T-cell (primary cell): ENCODE results near the gene EYA3. TPM values are rescaled to one million over a fixed set of nuclear protein-coding genes. Genes with fewer than 3 reads are reported as not detected.

Source experiments
- ATAC-seq, 4 experiments: fragments of 200-7000 bp in 3 of 4; fragments of 150-1000 bp in 1 of 4; cut with Tn5 transposase; replicated peaks in 1 of 4; 1 replicate in 3 of 4; 2 replicates in 1 of 4; pipeline ENCODE4 v1.10.0; 2021; ENCODE audit warnings: moderate library complexity in 3 of 4, mild to moderate bottlenecking in 2 of 4, moderate number of reproducible peaks in 1 of 4
- CTCF ChIA-PET, 2 donors: fragments of 300-600 bp; sonication (Branson Sonifier 250); formaldehyde crosslinking; loops; one replicate each; lab custom pipeline; 2022; ENCODE audit warnings: antibody characterized with exemption in 2 of 2; lab: Charles Lee
- POLR2A ChIA-PET, 2 donors: fragments of 300-600 bp; sonication (Branson Sonifier 250); formaldehyde crosslinking; loops; one replicate each; lab custom pipeline; 2022; ENCODE audit warnings: antibody characterized with exemption in 2 of 2; lab: Charles Lee
- DNase-seq, 35 experiments: peaks; one replicate each; pipeline versions ENCODE4 v3.0.0 to v3.0.0-alpha.2; 2013 to 2023
- H3K27ac ChIP-seq: one replicate; pipeline ENCODE4 v1.5.1; 2013; ENCODE audit warnings: low read length
- H3K27me3 ChIP-seq, 2 experiments: replicated peaks in 1 of 2; 1 replicate in 1 of 2; 2 replicates in 1 of 2; pipeline versions ENCODE4 v1.6.1 to v1.7.0; 2013; ENCODE audit warnings: low read length in 1 of 2, mixed read lengths in 1 of 2; ENCODE audit not compliant: control insufficient read depth in 2 of 2, insufficient read depth in 2 of 2; ENCODE audit errors: extremely low read depth in 1 of 2
- H3K36me3 ChIP-seq, 2 donors: 1 replicate in 1 of 2; 2 replicates in 1 of 2; pipeline versions ENCODE4 v1.6.1 to v1.7.0; 2013; ENCODE audit warnings: low read length in 1 of 2; ENCODE audit not compliant: control insufficient read depth in 2 of 2, insufficient read depth in 1 of 2; ENCODE audit errors: extremely low read depth in 1 of 2
- H3K4me1 ChIP-seq, 2 experiments: 1 replicate in 1 of 2; 2 replicates in 1 of 2; pipeline versions ENCODE4 v1.6.1 to v1.7.0; 2013; ENCODE audit warnings: low read length in 2 of 2, mixed read lengths in 1 of 2; ENCODE audit not compliant: insufficient read depth in 2 of 2, control insufficient read depth in 1 of 2; ENCODE audit errors: extremely low read depth in 1 of 2
- H3K4me3 ChIP-seq, 2 donors: 1 replicate in 1 of 2; 2 replicates in 1 of 2; pipeline versions ENCODE4 v1.5.1 to v1.7.0; 2013; ENCODE audit warnings: mild to moderate bottlenecking in 2 of 2, low read length in 1 of 2, moderate library complexity in 1 of 2; ENCODE audit not compliant: control insufficient read depth in 1 of 2; ENCODE audit errors: extremely low read depth in 1 of 2
- H3K9me3 ChIP-seq: 2 replicates; pipeline ENCODE4 v1.7.0; 2013
- H3K27ac Mint-ChIP-seq, 2 donors: one replicate each; pipeline ENCODE4 v1.8.0; 2020 to 2021; ENCODE audit warnings: mild to moderate bottlenecking in 2 of 2, mixed read lengths in 2 of 2
- H3K27me3 Mint-ChIP-seq, 2 donors: one replicate each; pipeline ENCODE4 v1.8.0; 2021 to 2022; ENCODE audit warnings: mixed read lengths in 2 of 2
- H3K36me3 Mint-ChIP-seq: one replicate; pipeline ENCODE4 v1.8.0; 2021; ENCODE audit warnings: mixed read lengths
- H3K4me1 Mint-ChIP-seq, 3 donors: one replicate each; pipeline ENCODE4 v1.8.0; 2020 to 2022; ENCODE audit warnings: mixed read lengths in 3 of 3, mild to moderate bottlenecking in 1 of 3
- H3K4me3 Mint-ChIP-seq, 3 donors: one replicate each; pipeline ENCODE4 v1.8.0; 2020 to 2022; ENCODE audit warnings: mild to moderate bottlenecking in 3 of 3, mixed read lengths in 3 of 3, moderate library complexity in 3 of 3
- H3K9me3 Mint-ChIP-seq, 3 donors: one replicate each; pipeline ENCODE4 v1.8.0; 2020 to 2022; ENCODE audit warnings: mixed read lengths in 3 of 3
- WGBS: methylation state at CpG from one replicate; pipeline ENCODE4 v1.1.5; 2013; ENCODE audit warnings: missing lambda C conversion rate; ENCODE audit not compliant: insufficient coverage; 5-methylcytosine and 5-hydroxymethylcytosine counted together
- total RNA-seq, 35 experiments: library from RNA in 6 of 35; stranded (reverse) in 6 of 35; fragments of 120-200 nt in 1 of 35; gene quantifications; one replicate each; pipeline versions ENCODE4 v1.2.1 to v1.2.4 and lab custom pipeline; 2013 to 2026

The EYA3 gene
- total RNA-seq, 5 donors from 2014 or later (not counting 1 experiment from before 2014, with no cell fraction given): 15.0 to 20.2 (median 16.7) TPM

DNA sequence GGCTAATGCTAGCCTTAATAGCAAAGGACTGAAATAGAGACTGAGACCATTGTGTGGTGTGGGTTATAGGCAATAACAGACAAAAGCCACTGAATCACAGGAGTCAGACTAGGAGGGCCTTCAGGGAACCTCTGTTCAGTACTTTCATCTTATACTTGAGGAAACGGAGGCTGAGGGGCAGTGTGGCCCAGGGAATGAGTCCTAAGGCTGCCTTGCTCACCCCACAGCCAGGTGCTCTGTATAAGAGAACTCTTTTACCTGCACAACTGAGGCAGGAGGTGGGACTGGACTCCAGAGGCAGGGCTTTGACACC, 150.9 kb downstream of the EYA3 start:
- Mint-ChIP-seq H3K4me3 (no peak overlapping the region), H3K9me3 (no peaks in the 10 kb centered on the region), H3K36me3 (no peaks in the 10 kb centered on the region), H3K27me3 (peaks cover 9 to 14% of the 10 kb centered on the region in 2 donors), H3K27ac (no peak overlapping the region), H3K4me1 (peaks cover 16 to 37% (median 33%) of the 10 kb centered on the region in 3 donors)
- WGBS: no CpG with 5 or more reads among the region's 1 CpG
- DNase-seq: no peak
- H3K27me3 ChIP-seq: peaks cover 0 to 18% of the 10 kb centered on the region in 2 experiments
- no peak overlapping the region for H3K4me3 ChIP-seq
- ChIA-PET CTCF (interaction anchor here in 1 of 2 donors (0.9 kb wide), 1 partner anchor 50 kb away, joined by 3 read pairs; no protein-coding TSS in a partner anchor), POLR2A (interaction anchor here in 1 of 2 donors (0.5 kb wide), 1 partner anchor 90 kb away, joined by 3 read pairs; no protein-coding TSS in a partner anchor)
- peaks cover 2 to 20% of the 10 kb centered on the region in 2 experiments for H3K4me1 ChIP-seq
- H3K27ac ChIP-seq: no peak overlapping the region
- no peaks in the 10 kb centered on the region for H3K9me3 ChIP-seq
- ATAC-seq: no peak
- H3K36me3 ChIP-seq: no peaks in the 10 kb centered on the region

DNA sequence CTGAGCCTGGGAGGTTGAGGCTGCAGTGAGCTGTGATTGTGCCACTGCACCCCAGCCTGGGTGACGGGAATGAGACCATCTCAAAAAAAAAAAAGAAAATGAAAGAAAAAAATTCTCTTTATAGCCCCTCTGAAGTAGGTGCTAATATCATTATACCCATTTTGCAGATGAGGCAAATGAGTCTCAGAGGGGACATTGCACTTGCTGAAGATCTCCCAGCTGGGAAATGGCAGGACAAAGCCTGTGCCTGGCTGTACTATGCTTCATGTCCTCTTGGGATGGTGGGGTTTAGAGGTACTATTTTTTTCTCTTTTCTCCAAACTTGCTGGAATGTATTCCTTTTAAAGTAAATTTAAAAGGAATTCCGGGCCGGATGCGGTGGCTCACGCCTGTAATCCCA, 152.0 kb downstream of the EYA3 start:
- no CpG with 5 or more reads among the region's 5 CpGs for WGBS
- ATAC-seq: no peak
- POLR2A ChIA-PET: no interaction called here

DNA sequence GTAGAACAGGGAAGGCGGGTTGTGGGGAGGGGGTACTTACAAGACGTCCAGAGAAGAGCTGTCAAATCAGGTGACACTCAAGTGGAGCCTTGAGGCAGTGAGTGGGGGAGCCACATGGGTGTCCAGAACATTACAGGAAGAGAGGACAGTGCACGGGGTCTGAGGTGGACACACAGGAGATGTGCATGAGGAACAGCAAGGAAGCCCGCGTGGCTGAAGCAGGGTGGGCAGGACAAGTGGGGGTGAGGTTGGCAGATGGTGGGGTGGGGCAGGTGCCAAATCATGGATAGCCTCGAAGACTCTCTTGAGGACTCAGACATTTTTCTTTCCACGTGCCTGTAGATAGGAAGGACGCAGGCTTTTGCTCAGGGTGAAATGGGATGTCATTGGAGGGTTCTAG, 152.7 kb downstream of the EYA3 start:
- H3K4me3 Mint-ChIP-seq: peak overlapping the region in 1 of 3 donors; percentile 54
- H3K4me3 ChIP-seq: no peak overlapping the region
- peaks cover 9 to 14% of the 10 kb centered on the region in 2 donors for H3K27me3 Mint-ChIP-seq

More for the DNA sequence above, 152.0 kb downstream of the EYA3 start:
- no peaks in the 10 kb centered on the region for H3K9me3 ChIP-seq
- H3K9me3 Mint-ChIP-seq: no peaks in the 10 kb centered on the region
- no peaks in the 10 kb centered on the region for H3K36me3 ChIP-seq
- no peak overlapping the region for H3K27ac Mint-ChIP-seq
- H3K4me3 ChIP-seq: no peak overlapping the region
- CTCF ChIA-PET: no interaction called here
- H3K27ac ChIP-seq: no peak overlapping the region
- H3K27me3 Mint-ChIP-seq: peaks cover 9 to 14% of the 10 kb centered on the region in 2 donors
- no peaks in the 10 kb centered on the region for H3K36me3 Mint-ChIP-seq
- H3K4me1 Mint-ChIP-seq: peaks cover 16 to 35% (median 29%) of the 10 kb centered on the region in 3 donors
- H3K4me1 ChIP-seq: peaks cover 2 to 20% of the 10 kb centered on the region in 2 experiments
- DNase-seq: no peak
- peaks cover 0 to 18% of the 10 kb centered on the region in 2 experiments for H3K27me3 ChIP-seq
- no peak overlapping the region for H3K4me3 Mint-ChIP-seq

DNA sequence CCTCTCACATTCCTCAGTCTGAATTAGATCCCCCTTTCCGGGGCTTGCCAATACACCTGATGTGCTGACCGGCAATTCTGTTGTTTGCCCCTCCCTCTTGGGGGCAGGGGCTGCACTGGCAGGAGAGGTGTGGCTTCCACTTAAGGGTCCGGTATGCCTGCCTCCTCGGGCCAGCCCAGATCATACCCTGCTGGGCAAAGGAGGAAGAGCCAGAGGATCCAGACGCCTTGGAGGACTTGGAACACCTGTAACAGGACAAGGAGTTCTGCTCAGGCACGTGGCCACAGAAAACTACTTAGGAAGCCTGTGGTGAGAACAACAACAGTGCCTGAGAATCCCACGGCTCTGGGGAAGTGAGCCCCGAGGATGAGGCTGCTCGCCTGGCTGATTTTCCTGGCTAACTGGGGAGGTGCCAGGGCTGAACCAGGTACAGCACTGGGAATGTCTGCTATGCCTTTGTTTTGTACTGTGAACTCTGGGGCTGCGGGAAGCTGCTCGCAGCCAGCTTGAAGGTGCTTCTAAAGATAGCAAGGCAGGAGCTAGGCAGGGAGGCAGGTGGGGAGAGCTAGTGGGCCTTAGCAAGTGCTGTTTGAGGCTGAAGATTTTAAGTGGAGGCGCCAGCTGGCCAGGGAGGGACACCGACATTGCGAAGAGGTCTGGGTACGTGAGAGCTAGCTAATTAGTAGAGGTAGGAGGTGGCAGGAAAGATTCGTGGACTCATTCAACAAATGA, 153.4 kb downstream of the EYA3 start, which contains the start of gene SMPDL3B:
Gene SMPDL3B, plus strand, starts transcription at position 183 of the 732 bp plus-strand sequence. Its CDS starts 184 bp downstream, at position 367.
- ChIA-PET POLR2A (interaction anchor here in 1 of 2 donors (0.6 kb wide), 1 partner anchor 16 kb away, joined by 4 read pairs; no protein-coding TSS in a partner anchor), CTCF (interaction anchor here in 1 of 2 donors (0.6 kb wide), 1 partner anchor 537 kb away, joined by 4 read pairs; no protein-coding TSS in a partner anchor)
- Histone ChIP-seq H3K27me3 (peaks cover 0 to 18% of the 10 kb centered on the region in 2 experiments), H3K9me3 (no peaks in the 10 kb centered on the region), H3K36me3 (no peaks in the 10 kb centered on the region), H3K27ac (no peak within 1 kb of the TSS), H3K4me3 (peak within 1 kb of the TSS in 1 of 2 donors; percentile 49), H3K4me1 (peaks cover 0 to 10% of the 10 kb centered on the region in 2 experiments)
- Mint-ChIP-seq H3K4me1 (peaks cover 7 to 24% (median 19%) of the 10 kb centered on the region in 3 donors), H3K9me3 (no peaks in the 10 kb centered on the region), H3K4me3 (peak within 1 kb of the TSS in 2 of 3 donors; percentile 17 to 54), H3K27me3 (peaks cover 9 to 14% of the 10 kb centered on the region in 2 donors), H3K36me3 (no peaks in the 10 kb centered on the region), H3K27ac (no peak within 1 kb of the TSS)
- no peak for DNase-seq
- WGBS: 14% methylated on average over 14 of the region's 16 CpGs
- ATAC-seq: peak in 2 of 4 experiments; percentile 47 to 49

More for the DNA sequence above, 152.7 kb downstream of the EYA3 start:
- Mint-ChIP-seq H3K4me1 (peaks cover 14 to 31% (median 26%) of the 10 kb centered on the region in 3 donors), H3K9me3 (no peaks in the 10 kb centered on the region), H3K36me3 (no peaks in the 10 kb centered on the region), H3K27ac (no peak overlapping the region)
- Histone ChIP-seq H3K4me1 (peaks cover 0 to 17% of the 10 kb centered on the region in 2 experiments), H3K27me3 (peaks cover 0 to 18% of the 10 kb centered on the region in 2 experiments), H3K36me3 (no peaks in the 10 kb centered on the region), H3K9me3 (no peaks in the 10 kb centered on the region), H3K27ac (no peak overlapping the region)
- DNase-seq (no peak), ATAC-seq (no peak)
- ChIA-PET CTCF (no interaction called here), POLR2A (interaction anchor here in 1 of 2 donors (0.5 kb wide), 1 partner anchor 230 kb away, joined by 4 read pairs; no protein-coding TSS in a partner anchor)
- 70% methylated on average over 8 of the region's 8 CpGs for WGBS

DNA sequence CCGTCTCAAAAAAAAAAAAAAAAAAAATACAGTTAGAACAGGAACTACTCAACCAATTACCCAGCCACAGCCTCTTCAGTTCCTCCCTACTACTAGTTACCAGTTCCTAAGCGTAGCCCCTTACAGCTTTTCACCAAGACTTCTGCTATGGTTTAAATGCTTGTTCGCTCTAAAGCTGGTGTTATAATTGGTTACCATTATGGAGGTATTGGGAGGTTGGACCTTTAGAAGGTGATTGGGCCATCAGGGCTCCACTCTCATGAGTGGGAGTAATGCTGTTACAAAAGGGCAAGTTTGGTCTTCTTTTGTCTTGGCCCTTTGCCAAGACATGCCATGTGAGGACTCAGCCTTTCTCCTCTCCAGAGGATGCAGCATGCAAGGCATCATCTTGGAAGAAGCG, 156.7 kb downstream of the EYA3 start:
- Mint-ChIP-seq H3K4me3 (no peak overlapping the region), H3K27me3 (peaks cover 9 to 14% of the 10 kb centered on the region in 2 donors), H3K9me3 (no peaks in the 10 kb centered on the region), H3K4me1 (peaks cover 5 to 18% (median 18%) of the 10 kb centered on the region in 3 donors), H3K27ac (no peak overlapping the region), H3K36me3 (no peaks in the 10 kb centered on the region)
- H3K9me3 ChIP-seq: no peaks in the 10 kb centered on the region
- no peak overlapping the region for H3K4me3 ChIP-seq
- WGBS: 100% methylated on average over 1 of the region's 4 CpGs
- no peak overlapping the region for H3K27ac ChIP-seq
- ChIA-PET CTCF (interaction anchor here (0.6 kb wide), 2 partner anchors 22 to 65 kb away, joined by 3 to 8 read pairs; no protein-coding TSS in a partner anchor), POLR2A (interaction anchor here in 1 of 2 donors (0.7 kb wide), 1 partner anchor 220 kb away, joined by 4 read pairs; no protein-coding TSS in a partner anchor)
- DNase-seq (no peak), ATAC-seq (no peak)
- H3K4me1 ChIP-seq: peaks cover 0 to 8% of the 10 kb centered on the region in 2 experiments
- H3K27me3 ChIP-seq: peaks cover 0 to 18% of the 10 kb centered on the region in 2 experiments
- no peaks in the 10 kb centered on the region for H3K36me3 ChIP-seq

DNA sequence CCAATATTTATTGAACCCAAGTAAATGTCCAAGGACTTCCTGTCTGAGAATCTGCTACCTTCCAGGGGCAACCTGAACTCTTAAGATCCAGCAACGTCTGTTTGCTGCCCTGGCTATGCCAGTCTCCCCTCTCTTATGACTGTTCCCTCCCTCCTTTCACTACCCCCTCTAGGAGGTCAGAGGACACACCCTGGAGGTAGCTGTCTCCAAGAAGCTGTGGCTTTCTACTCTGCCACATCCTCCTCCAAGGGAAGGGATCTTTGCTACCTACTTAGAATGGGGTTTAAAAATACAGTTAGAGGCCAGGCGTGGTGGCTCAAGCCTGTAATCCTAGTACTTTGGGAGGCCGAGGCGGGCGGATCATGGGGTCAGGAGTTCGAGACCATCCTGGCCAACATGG, 157.2 kb downstream of the EYA3 start:
- H3K9me3 Mint-ChIP-seq: no peaks in the 10 kb centered on the region
- H3K4me3 Mint-ChIP-seq: no peak overlapping the region
- H3K36me3 Mint-ChIP-seq: no peaks in the 10 kb centered on the region
- no peaks in the 10 kb centered on the region for H3K36me3 ChIP-seq
- H3K4me1 Mint-ChIP-seq: peaks cover 5 to 18% (median 18%) of the 10 kb centered on the region in 3 donors
- no peak for DNase-seq
- no CpG with 5 or more reads among the region's 6 CpGs for WGBS
- no peak for ATAC-seq
- H3K4me1 ChIP-seq: peaks cover 0 to 8% of the 10 kb centered on the region in 2 experiments
- H3K27ac ChIP-seq: no peak overlapping the region
- peaks cover 9 to 14% of the 10 kb centered on the region in 2 donors for H3K27me3 Mint-ChIP-seq
- CTCF ChIA-PET: interaction anchor here (0.6 to 0.8 kb wide), 3 partner anchors 7 to 66 kb away, joined by 3 to 8 read pairs (median 4); no protein-coding TSS in a partner anchor
- no peak overlapping the region for H3K4me3 ChIP-seq
- POLR2A ChIA-PET: interaction anchor here in 1 of 2 donors (0.7 kb wide), 1 partner anchor 219 kb away, joined by 4 read pairs; no protein-coding TSS in a partner anchor
- no peaks in the 10 kb centered on the region for H3K9me3 ChIP-seq
- peaks cover 0 to 17% of the 10 kb centered on the region in 2 experiments for H3K27me3 ChIP-seq
- no peak overlapping the region for H3K27ac Mint-ChIP-seq
